ENCODE measurements around the gene TNK2.
"Not testable (repeated sequence)": the region's sequence is repeated elsewhere in the genome, so short reads cannot be mapped to it uniquely, and the experiment has no call there.

TNK2 gene

DNA sequence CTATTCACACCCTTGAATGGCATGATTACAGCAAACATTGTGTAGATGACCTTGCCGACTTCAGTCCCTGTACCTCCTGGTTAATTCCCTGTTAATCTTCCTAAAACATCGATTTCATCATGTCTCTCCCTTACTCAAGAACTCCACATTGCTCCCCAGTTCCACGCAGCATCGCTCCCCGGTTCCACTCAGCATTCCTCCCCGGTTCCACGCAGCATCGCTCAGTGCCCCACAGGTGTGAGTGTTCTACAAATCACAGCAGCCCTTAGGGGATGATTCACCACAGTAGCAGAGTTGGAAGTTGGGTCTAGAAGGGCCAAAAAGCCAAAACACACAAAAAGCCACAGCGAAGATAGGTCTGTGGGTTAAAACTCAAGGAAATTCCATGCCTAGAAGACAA, 8.6 kb upstream of the TNK2 start:
- DNase-seq (ENCODE audit: low read depth): no peak

GRCh38 chr3:195916291-195916690, 7.9 kb upstream of the TNK2 start:
- no peak for DNase-seq (ENCODE audit: low read depth)

DNA sequence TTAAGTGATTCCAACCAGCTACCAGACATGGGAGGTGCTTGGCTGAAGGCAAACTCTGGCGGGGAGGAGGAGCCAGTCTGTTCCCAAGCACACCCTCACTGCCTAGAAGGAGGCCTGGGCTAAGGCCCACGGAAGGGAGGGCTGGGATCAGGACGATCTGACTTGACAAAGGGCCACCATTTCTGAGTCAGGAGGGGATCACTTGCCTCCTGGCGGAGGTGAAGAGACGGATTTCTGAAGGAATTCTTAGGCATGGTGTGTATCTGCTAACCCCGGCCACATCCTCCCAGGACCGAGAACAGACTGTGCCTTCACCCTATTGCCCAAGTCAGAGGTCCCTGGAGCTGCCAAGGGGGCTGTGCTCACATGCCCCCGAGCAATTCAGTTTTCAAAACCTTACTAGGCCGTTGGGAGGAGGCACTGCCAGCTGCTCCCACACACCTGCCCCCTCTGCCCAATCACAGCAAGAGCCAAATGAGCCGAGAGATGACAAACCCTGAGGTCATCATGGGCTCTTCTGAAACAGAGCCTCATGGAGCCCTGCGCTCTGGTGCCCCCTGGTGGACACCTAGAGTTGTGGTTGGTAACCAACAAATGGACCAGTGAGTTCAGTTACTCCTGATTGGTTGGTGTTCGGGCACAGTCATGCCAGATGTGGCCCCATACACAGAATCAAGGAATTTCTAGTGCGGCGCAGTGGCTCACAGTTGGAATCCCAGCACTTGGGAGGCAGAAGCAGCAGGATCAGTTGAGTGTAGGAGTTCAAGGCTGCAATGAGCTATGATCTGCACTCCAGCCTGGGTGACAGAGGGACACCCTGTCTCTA, 6.5 kb upstream of the TNK2 start:
- DNase-seq (ENCODE audit: low read depth): peak; percentile 92

GRCh38 chr3:195914146-195914545, 5.8 kb upstream of the TNK2 start:
- not testable (repeated sequence) for DNase-seq (ENCODE audit: low read depth)

GRCh38 chr3:195913382-195913781, 5.0 kb upstream of the TNK2 start:
- no peak for DNase-seq (ENCODE audit: low read depth)

DNA sequence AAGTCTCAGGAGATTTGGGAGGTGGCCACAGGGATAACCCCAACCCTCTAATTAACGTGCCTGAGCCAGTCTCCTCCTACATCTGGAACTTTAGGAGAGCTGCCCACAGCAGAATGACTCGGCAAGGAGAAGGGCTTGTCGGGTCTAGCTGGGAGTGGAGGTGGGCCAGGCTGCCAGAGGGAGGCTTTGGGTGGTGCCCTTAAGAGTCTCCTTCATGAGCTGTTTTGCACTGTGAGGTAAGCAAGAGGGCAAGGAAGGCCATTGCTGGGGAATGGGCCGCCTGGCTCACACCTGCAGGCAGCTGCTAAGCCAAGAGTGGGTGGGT, 3.6 kb upstream of the TNK2 start:
- DNase-seq (ENCODE audit: low read depth): no peak

DNA sequence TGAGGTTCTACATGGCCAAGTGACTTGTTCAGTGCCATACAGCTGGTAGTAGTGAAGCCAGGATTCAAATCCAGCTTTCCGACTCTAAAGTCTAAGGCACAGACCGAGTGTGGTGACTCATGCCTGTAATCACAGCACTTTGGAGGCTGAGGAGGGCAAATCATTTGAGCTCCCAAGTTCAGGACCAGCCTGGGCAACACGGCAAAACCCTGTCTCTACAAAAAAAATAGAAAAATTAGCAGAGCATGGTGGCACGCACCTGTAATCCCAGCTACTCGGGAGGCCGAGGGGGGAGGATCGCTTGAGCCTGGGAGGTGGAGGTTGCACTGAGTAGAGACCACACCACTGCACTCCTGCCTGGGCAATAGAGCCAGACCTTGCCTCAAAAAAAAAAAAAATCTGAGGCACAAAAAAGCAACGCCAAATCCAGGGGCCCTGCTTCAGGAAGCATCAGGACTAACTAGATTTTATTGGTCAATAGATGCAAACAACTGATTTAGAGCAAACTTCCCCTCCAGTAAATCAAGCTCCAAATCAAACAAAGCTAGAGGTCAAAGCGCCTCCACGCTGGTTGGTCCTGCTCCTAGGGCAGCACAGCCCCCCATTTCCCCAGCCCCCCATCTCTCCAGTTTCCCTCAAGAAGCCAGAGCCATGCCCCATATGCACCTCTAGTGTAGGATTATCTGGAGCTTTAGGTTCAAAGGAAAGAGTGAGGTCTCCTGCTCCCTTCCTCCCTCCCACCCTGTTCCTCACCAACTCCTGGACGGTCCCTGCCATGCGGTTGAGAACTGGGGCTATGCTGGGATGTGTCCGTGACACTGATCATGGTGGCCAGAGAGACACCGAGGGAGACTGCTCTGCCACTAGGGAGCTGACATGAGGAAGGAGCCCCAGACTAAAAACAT, 2.9 kb upstream of the TNK2 start:
- no peak for DNase-seq (ENCODE audit: low read depth)

DNA sequence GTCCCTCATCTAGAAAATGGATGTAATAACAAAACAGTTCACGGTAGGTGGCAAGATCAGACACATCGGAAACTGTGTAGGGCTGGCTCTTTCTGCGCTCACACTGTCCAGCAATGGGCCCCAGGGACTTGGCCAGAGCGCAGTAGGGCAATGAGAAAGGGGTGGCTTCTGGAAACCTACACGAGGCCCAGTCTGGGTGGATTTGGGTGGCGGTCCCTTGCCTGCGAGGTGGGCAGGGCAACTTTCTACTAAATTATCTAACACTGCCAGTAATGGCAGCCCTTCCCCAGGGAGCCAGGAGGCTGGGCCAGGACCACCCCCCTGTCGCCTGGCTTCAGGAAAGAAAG, 2.1 kb upstream of the TNK2 start:
- DNase-seq (ENCODE audit: low read depth): no peak

DNA sequence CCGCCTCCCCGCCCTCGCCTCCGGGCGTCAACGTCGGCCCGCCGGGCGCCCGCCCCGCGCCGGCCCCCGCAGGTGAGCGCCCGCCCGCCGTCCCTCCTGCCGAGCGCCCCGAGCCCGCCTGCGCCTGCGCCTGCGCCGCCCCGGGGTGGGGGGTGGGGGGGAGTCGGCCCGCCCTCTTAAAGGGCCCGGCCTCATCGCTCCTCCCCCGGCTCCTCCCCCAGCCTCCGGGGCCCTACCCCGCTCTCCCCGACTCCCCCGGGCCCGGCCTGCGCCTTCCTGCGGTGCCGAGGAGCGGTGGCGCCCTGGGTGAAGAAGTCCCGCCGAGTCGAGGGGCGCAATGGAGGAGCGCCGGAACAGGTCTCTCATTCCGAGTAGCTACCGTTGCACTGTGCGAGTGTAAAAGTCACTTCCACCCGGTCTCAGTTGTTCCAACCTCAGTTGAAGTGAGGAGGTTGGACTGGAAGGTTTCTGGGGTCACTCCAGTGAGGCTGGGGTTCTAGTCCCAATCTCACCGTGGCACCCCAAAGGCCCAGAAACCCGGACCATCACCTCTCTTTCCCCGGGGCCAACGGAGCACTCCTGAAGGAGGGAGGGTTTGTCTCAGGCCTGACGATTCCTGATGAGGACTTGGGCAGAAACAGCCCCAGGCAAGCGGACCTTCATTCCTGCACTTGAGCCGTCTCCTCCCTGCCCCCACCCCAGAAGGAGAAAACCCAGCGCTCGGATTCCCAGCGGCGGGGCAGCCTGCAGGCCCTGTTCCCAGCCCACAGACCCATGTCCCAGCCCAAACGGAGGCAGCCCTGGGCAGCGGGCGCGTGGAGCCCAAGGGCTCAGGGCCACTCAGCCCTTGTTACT, 1.5 kb upstream of the TNK2 start:
- DNase-seq (ENCODE audit: low read depth): peak; percentile 75

DNA sequence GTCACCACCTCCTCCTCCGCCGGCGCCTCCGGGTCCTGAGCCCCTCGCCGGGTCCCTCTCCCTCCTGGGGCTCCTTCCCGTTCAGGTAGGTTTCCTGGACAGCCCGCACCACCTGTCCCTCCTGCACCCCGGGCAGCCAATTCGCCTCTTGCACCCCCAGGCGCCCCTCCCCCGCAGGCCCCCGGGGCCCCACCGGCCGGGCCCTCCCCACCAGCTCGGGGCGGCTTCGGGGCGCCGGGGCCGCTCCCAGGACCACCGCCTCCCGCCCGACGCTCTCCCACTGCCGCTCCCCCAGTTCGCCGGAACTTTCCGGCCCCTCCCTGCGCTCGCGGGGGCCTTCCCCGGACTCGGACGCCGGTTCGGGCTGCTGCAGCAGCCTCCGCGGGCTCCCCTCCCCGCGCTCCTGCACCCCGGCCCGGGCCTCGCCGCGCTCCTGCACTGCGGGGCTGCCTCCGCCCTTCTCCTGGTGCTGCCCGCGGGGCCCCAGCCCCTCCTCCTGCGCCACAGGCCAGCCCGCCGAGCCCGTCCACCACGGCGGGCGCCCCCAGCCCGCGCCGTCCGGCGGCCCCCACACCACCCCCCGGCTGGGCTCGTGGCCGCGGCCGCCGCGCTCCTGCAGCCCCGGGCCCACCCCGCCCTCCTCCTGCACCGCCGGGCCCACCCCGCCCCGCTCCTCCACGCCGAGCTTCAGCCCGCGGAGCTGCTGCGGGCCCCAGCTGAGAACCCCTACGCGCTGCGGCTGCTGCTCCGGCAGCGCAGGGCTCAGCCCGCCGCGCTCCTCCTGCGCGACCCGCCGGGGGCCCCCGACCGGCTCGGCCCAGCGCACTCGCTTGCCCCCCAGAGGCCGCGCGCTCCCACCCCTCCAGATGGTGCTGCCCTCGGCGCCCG, 587 bp upstream of the TNK2 start:
- no peak for DNase-seq (ENCODE audit: low read depth)

DNA sequence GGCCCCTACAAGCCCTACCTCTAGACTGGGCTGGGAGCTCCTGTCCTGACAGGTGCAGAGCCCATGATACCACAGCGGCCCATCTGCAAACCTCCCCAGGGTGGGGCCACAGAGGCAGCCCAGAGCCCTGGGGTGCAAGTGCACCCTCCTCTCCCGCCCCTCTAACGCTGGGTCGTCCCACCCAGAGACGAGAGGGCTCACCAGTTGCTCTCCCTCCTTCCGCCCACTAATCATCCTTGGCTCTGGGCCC, 742 bp downstream of the TNK2 start:
- DNase-seq (ENCODE audit: low read depth): no peak

GRCh38 chr3:195906865-195907683, 1.3 kb downstream of the TNK2 start:
- no peak for DNase-seq (ENCODE audit: low read depth)

GRCh38 chr3:195905970-195906864, 2.1 kb downstream of the TNK2 start:
- peak; percentile 83 for DNase-seq (ENCODE audit: low read depth)

DNA sequence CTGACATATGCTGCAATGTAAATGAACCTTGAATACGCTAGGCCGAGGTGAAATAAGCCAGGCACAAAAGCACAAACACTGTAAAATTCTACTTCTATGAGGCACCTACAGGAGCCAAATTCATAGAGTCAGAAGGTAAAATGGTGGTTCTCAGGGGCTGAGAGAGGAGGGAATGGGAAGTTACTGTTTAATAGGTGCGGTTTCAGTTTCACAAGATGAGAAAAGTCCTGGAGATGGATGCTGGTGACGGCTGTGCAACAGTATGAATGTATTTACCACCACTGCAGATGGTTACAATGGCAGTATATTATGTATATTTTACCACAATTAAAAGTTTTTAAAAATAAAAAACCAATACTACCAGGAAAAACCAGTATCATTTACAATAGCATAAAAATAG, 4.0 kb downstream of the TNK2 start:
- DNase-seq (ENCODE audit: low read depth): no peak

GRCh38 chr3:195903950-195904290, 4.4 kb downstream of the TNK2 start:
- no peak for DNase-seq (ENCODE audit: low read depth)

GRCh38 chr3:195902634-195903033, 5.7 kb downstream of the TNK2 start:
- DNase-seq (ENCODE audit: low read depth): not testable (repeated sequence)

- DNase-seq (ENCODE audit: low read depth): peak; percentile 47
These were observed 6.3 kb downstream of the TNK2 start for GRCh38 chr3:195901836-195902585.

DNA sequence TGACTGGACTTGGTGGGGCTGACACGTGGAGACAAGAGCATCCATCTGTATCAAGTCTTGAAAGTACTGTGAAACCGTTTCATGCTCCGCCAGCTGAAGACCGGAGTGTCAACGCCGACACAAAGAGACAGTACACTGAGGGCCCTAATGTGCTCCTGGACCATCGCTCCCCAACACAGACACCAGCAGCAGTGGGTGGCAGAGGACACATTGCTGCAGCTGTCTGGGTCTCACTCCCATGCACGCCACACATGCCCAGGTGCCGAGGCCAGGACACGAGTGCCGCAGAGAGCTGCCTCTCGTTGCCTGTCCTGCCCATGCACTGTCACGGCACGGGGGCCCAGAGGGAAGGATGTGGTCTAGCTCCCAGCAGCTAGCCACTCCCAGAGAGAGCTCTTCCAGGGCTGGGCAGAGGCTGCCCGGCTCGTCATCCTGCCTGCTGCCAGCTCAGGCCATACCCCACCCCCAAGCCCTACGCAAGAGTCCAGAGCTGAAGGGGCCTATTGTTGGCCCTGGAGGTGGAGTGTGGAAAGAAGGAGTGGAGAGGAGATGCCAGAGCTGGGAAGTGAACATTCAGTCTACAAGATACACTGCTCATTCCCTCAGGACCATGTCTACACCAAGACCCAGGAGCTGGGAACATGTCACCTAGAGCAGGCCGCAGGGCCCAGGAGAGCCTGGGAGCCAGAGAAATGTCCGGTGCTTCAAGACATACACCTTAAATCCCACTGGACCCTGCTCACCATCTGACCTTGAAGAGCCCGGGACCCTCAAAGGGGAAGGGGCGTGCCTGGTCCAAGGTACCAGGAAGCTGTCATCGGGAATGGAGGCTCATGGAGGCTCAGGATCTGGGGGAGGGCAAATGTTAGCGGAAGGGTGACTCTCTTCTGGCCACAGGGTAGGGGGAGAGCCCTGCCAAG, 7.7 kb downstream of the TNK2 start:
- DNase-seq (ENCODE audit: low read depth): peak; percentile 92

Data from fibroblast of gingiva (primary cell).